Keratinocyte (primary cell): ENCODE measurements around the gene GREB1. TPM values are rescaled to one million over a fixed set of nuclear protein-coding genes. Genes with fewer than 3 reads are reported as not detected.

Experiments
- DNase-seq: peaks from one replicate; pipeline ENCODE4 v3.0.0-alpha.2; 2011; ENCODE audit warnings: low read depth, missing footprints, low spot score
- FAIRE-seq: peaks from 2 replicates; lab custom pipeline; 2011; peaks lifted over from hg19 to GRCh38; lab: Jason Lieb, UNC
- H2AFZ ChIP-seq: 2 replicates; pipeline ENCODE4 v1.6.0; 2012; ENCODE audit warnings: low read length, control low read depth, inconsistent platforms; ENCODE audit not compliant: control insufficient read depth
- H3K27ac ChIP-seq: 2 replicates; pipeline ENCODE4 v1.5.1; 2011; ENCODE audit warnings: low read length; ENCODE audit not compliant: control insufficient read depth, insufficient read depth
- H3K27me3 ChIP-seq: 3 replicates; pipeline ENCODE4 v1.6.0; 2011; ENCODE audit warnings: low read length; ENCODE audit not compliant: control insufficient read depth, insufficient read depth; ENCODE audit errors: extremely low read depth
- H3K36me3 ChIP-seq, 2 experiments: 2 replicates in 1 of 2; 3 replicates in 1 of 2; pipeline ENCODE4 v1.5.1; 2011; ENCODE audit warnings: low read length in 2 of 2, mild to moderate bottlenecking in 1 of 2; ENCODE audit not compliant: control insufficient read depth in 2 of 2, insufficient read depth in 2 of 2; ENCODE audit errors: extremely low read depth in 1 of 2
- H3K4me1 ChIP-seq: 3 replicates; pipeline ENCODE4 v1.5.1; 2011; ENCODE audit warnings: low read length; ENCODE audit not compliant: control insufficient read depth, insufficient read depth; ENCODE audit errors: extremely low read depth
- H3K4me2 ChIP-seq: 3 replicates; pipeline ENCODE4 v1.6.0; 2011; ENCODE audit warnings: low read depth, low read length; ENCODE audit not compliant: control insufficient read depth, insufficient read depth; ENCODE audit errors: extremely low read depth
- H3K4me3 ChIP-seq, 3 experiments: fragments of 200-600 bp in 1 of 3; sonication (generic) in 1 of 3; 2 replicates in 2 of 3; 3 replicates in 1 of 3; pipeline ENCODE4 v1.5.1; 2011 to 2016; ENCODE audit warnings: low read length in 3 of 3, mild to moderate bottlenecking in 3 of 3, control low read depth in 2 of 3, inconsistent platforms in 1 of 3, low read depth in 1 of 3, mixed read lengths in 1 of 3, mixed run types in 1 of 3, moderate library complexity in 1 of 3; ENCODE audit not compliant: control insufficient read depth in 2 of 3, insufficient read depth in 2 of 3; ENCODE audit errors: extremely low read depth in 1 of 3
- H3K79me2 ChIP-seq: 2 replicates; pipeline ENCODE4 v1.6.0; 2012; ENCODE audit warnings: low read length; ENCODE audit not compliant: control insufficient read depth, insufficient read depth
- H3K9ac ChIP-seq: 3 replicates; pipeline ENCODE4 v1.6.0; 2011; ENCODE audit warnings: low read length; ENCODE audit not compliant: control insufficient read depth, insufficient read depth; ENCODE audit errors: extremely low read depth
- H3K9me1 ChIP-seq: 3 replicates; pipeline ENCODE4 v1.6.0; 2011; ENCODE audit warnings: low read length; ENCODE audit not compliant: control insufficient read depth, insufficient read depth; ENCODE audit errors: extremely low read depth
- H3K9me3 ChIP-seq: 2 replicates; pipeline ENCODE4 v1.5.1; 2012; ENCODE audit warnings: low read depth, low read length; ENCODE audit not compliant: control insufficient read depth
- H4K20me1 ChIP-seq: 3 replicates; pipeline ENCODE4 v1.6.0; 2011; ENCODE audit warnings: low read length; ENCODE audit not compliant: control insufficient read depth, insufficient read depth; ENCODE audit errors: extremely low read depth
- EZH2 ChIP-seq: IDR thresholded peaks from one replicate; pipeline ENCODE4 v1.6.1; 2012; ENCODE audit warnings: inconsistent platforms, mild to moderate bottlenecking, low read length, moderate library complexity
- dilution Hi-C: fragments of 300-500 bp; cut with MboI; formaldehyde crosslinking; loops from one replicate; pipeline ENCODE4 v1.7.0; 2020; ENCODE audit warnings: low sequenced_read_pairs; ENCODE audit not compliant: extremely low pct_ligation_motif_present
- polyA minus RNA-seq, 3 experiments: library from RNA; depleted of rRNA, polyadenylated mRNA; stranded (reverse); fragments of >200 nt; gene quantifications; 1 replicate in 1 of 3; 2 replicates in 1 of 3; 3 replicates in 1 of 3; pipeline ENCODE4 v1.2.3, GENCODE V29; 2011
- polyA plus RNA-seq, 5 experiments: library from polyadenylated mRNA; depleted of rRNA in 3 of 5; stranded (reverse) in 3 of 5; stranded (forward) in 1 of 5; unstranded in 1 of 5; fragments of >200 nt; gene quantifications; 1 replicate in 1 of 5; 2 replicates in 3 of 5; 3 replicates in 1 of 5; pipeline versions ENCODE4 v1.2.1 to v1.2.3, GENCODE V29; 2011 to 2012; ENCODE audit warnings: missing spikeins in 2 of 5, low read depth in 1 of 5, low replicate concordance in 1 of 5
- TF ChIP-seq, protein P1 (sequence below), 3 experiments: IDR thresholded peaks in 1 of 3; conservative IDR thresholded peaks in 1 of 3; optimal IDR thresholded peaks in 1 of 3; 2 replicates in 2 of 3; 3 replicates in 1 of 3; pipeline versions ENCODE3 to v1.5.1; 2011; ENCODE audit warnings: low read length in 3 of 3, mild to moderate bottlenecking in 3 of 3, moderate library complexity in 2 of 3, control low read depth in 1 of 3, inconsistent platforms in 1 of 3; ENCODE audit not compliant: insufficient read depth in 2 of 3; ENCODE audit errors: extremely low read depth in 1 of 3

The GREB1 gene, protein sequence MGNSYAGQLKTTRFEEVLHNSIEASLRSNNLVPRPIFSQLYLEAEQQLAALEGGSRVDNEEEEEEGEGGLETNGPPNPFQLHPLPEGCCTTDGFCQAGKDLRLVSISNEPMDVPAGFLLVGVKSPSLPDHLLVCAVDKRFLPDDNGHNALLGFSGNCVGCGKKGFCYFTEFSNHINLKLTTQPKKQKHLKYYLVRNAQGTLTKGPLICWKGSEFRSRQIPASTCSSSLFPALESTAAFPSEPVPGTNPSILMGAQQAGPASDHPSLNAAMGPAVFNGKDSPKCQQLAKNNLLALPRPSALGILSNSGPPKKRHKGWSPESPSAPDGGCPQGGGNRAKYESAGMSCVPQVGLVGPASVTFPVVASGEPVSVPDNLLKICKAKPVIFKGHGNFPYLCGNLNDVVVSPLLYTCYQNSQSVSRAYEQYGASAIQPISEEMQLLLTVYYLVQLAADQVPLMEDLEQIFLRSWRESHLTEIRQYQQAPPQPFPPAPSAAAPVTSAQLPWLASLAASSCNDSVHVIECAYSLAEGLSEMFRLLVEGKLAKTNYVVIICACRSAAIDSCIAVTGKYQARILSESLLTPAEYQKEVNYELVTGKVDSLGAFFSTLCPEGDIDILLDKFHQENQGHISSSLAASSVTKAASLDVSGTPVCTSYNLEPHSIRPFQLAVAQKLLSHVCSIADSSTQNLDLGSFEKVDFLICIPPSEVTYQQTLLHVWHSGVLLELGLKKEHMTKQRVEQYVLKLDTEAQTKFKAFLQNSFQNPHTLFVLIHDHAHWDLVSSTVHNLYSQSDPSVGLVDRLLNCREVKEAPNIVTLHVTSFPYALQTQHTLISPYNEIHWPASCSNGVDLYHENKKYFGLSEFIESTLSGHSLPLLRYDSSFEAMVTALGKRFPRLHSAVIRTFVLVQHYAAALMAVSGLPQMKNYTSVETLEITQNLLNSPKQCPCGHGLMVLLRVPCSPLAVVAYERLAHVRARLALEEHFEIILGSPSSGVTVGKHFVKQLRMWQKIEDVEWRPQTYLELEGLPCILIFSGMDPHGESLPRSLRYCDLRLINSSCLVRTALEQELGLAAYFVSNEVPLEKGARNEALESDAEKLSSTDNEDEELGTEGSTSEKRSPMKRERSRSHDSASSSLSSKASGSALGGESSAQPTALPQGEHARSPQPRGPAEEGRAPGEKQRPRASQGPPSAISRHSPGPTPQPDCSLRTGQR (N-terminal part only)
- polyA plus RNA-seq, result 0.02 to 0.13 TPM (median 0.03 TPM) in 3 replicates
- polyA plus RNA-seq (2011; ENCODE audit: low read depth), result not detected
- 0.06 and 0.17 TPM in 2 replicates for polyA plus RNA-seq (2011; cell fraction: cytosol; rRNA removed)
- polyA plus RNA-seq (2011; cell fraction: nucleus; rRNA removed), result 0.09 and 0.16 TPM in 2 replicates
- 0.06 and 0.10 TPM in 2 replicates for polyA plus RNA-seq (2012; ENCODE audit: low replicate concordance)
- polyA minus RNA-seq, result 0.10 to 0.16 TPM in 2 of 3 replicates, not detected in the other
- polyA minus RNA-seq (2011; cell fraction: cytosol; rRNA and poly(A)+ RNA removed), result not detected
- polyA minus RNA-seq (2011; cell fraction: nucleus; rRNA and poly(A)+ RNA removed), result 0.16 and 0.21 TPM in 2 replicates

DNA sequence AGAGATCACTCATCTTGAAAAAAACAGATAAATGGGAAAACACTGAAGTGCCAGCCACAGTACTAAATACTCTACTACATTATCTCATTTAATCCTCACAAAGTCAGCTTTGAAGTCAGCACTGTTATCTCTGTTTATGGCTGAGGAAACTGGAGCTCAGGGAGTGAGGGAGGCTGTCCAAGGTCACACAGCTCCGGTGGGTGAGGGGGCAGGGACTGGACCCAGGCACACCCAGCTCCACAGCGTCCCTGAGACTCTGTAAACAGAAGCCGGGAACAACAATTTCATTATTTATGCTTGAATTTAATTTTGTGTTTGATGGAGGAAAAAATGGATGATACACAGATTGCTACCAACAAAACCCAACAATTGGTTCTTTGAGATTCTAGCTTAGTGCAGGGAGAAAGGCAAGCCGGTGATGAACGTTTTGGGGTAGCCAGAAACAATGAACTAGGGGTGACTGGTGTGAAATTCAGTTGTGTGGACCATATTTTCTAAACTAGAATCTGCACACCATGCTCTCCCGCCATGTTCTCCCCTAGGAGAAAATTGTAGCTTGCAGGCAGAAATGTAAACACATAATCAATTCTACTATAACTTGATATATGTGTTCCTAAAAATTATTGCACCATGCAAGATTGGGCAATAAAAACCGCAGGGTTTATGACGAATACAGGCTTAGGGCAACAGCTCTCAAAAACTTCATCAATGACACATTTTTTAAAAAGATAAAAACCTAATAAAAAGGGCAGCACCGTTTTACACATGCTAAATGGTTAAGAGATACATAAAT lies at the start of gene GREB1:
TSS of gene GREB1 (plus strand) at position 768 of the 793 bp plus-strand sequence. CDS start 22,570 bp downstream, outside the sequence.
- Histone ChIP-seq H4K20me1 (no peaks in the 10 kb centered on the region), H3K4me2 (peak within 1 kb of the TSS; percentile 60), H3K36me3 (no peaks in the 10 kb centered on the region), H3K9me1 (no peaks in the 10 kb centered on the region), H3K27me3 (peaks cover 36% of the 10 kb centered on the region), H3K27ac (no peak within 1 kb of the TSS), H3K4me3 (no peak within 1 kb of the TSS), H2AFZ (no peak within 1 kb of the TSS), H3K9me3 (no peaks in the 10 kb centered on the region), H3K4me1 (peaks cover 21% of the 10 kb centered on the region), H3K79me2 (no peaks in the 10 kb centered on the region), H3K9ac (no peak within 1 kb of the TSS)
- FAIRE-seq, result no peak
- dilution Hi-C loops, result no loop called here
- DNase-seq, result no peak
- TF ChIP-seq EZH2, result no peak
- TF ChIP-seq, protein P1, sequence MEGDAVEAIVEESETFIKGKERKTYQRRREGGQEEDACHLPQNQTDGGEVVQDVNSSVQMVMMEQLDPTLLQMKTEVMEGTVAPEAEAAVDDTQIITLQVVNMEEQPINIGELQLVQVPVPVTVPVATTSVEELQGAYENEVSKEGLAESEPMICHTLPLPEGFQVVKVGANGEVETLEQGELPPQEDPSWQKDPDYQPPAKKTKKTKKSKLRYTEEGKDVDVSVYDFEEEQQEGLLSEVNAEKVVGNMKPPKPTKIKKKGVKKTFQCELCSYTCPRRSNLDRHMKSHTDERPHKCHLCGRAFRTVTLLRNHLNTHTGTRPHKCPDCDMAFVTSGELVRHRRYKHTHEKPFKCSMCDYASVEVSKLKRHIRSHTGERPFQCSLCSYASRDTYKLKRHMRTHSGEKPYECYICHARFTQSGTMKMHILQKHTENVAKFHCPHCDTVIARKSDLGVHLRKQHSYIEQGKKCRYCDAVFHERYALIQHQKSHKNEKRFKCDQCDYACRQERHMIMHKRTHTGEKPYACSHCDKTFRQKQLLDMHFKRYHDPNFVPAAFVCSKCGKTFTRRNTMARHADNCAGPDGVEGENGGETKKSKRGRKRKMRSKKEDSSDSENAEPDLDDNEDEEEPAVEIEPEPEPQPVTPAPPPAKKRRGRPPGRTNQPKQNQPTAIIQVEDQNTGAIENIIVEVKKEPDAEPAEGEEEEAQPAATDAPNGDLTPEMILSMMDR (optimal IDR thresholded peaks at IDR 0.05 in 1 of 3, IDR thresholded peaks at IDR 0.05 in 1 of 3, conservative IDR thresholded peaks at IDR 0.05 in 1 of 3; ENCODE audit: extremely low read depth in 1 of 3, insufficient read depth in 2 of 3, low read length in 3 of 3), result no peak

DNA sequence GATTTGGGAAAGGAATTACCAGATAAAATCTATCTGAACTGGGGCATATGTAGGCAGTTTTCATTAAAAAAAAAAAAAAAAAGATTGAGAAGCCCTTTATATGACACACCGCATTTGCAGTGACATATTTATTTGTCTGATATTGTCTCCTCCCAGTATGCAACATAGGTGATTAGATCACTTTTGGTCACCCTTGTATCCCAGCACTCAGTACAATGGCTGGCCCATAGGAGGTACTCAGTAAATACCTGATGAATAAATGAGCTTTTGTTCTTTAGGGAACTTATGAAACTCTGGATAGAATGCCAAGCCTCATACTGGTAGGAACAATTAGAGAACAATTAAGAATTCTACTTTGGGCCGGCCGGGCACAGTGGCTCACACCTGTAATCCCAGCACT lies 45.0 kb upstream of the GREB1 start:
- H3K4me2 ChIP-seq, result no peak overlapping the region
- no peaks in the 10 kb centered on the region for H3K36me3 ChIP-seq
- no peak for DNase-seq
- no peak for FAIRE-seq
- no peaks in the 10 kb centered on the region for H3K4me1 ChIP-seq
- H3K9ac ChIP-seq, result no peak overlapping the region
- H4K20me1 ChIP-seq, result no peaks in the 10 kb centered on the region
- H3K27ac ChIP-seq, result no peak overlapping the region
- H3K9me1 ChIP-seq, result no peaks in the 10 kb centered on the region
- dilution Hi-C loops, result no loop called here
- no peaks in the 10 kb centered on the region for H3K9me3 ChIP-seq
- H3K27me3 ChIP-seq, result peaks cover 17% of the 10 kb centered on the region
- TF ChIP-seq, protein P1 (optimal IDR thresholded peaks at IDR 0.05 in 1 of 3, IDR thresholded peaks at IDR 0.05 in 1 of 3, conservative IDR thresholded peaks at IDR 0.05 in 1 of 3; ENCODE audit: extremely low read depth in 1 of 3, insufficient read depth in 2 of 3, low read length in 3 of 3), result no peak
- TF ChIP-seq EZH2, result no peak
- no peak overlapping the region for H2AFZ ChIP-seq
- no peak overlapping the region for H3K4me3 ChIP-seq
- H3K79me2 ChIP-seq, result no peaks in the 10 kb centered on the region
